Measurements from ENCODE around the gene AGBL3.

- TF ChIP-seq EZH2 (IDR thresholded peaks at IDR 0.05) (no peak), POLR2AphosphoS5 (IDR thresholded peaks at IDR 0.05; ENCODE audit: borderline replicate concordance, low read depth, low read length) (no peak), FOXP2 (optimal IDR thresholded peaks at IDR 0.05; ENCODE audit: control extremely low read depth, extremely low read length, insufficient read depth) (no peak)
These were observed 26.5 kb upstream of the AGBL3 start for GRCh38 chr7:134959810-134960209.

All from SK-N-MC (cell line).